OCI-LY7 (cell line): ENCODE data around the gene SFPQ.

ENCODE experiments used
- EZH2phosphoT487 ChIP-seq: fragments of 200-600 bp; sonication (generic); IDR thresholded peaks from 2 replicates; pipeline ENCODE4 v1.6.1; 2018; ENCODE audit warnings: low read depth, borderline replicate concordance, mild to moderate bottlenecking, mixed run types, antibody characterized with exemption, low read length, moderate library complexity, mixed read lengths
- TF ChIP-seq, protein P1 (sequence below): fragments of 200-600 bp; sonication (generic); conservative IDR thresholded peaks from 2 replicates; pipeline ENCODE4 v1.5.1; 2014; ENCODE audit warnings: mild to moderate bottlenecking, antibody characterized with exemption, low read length, moderate library complexity, mixed read lengths

DNA sequence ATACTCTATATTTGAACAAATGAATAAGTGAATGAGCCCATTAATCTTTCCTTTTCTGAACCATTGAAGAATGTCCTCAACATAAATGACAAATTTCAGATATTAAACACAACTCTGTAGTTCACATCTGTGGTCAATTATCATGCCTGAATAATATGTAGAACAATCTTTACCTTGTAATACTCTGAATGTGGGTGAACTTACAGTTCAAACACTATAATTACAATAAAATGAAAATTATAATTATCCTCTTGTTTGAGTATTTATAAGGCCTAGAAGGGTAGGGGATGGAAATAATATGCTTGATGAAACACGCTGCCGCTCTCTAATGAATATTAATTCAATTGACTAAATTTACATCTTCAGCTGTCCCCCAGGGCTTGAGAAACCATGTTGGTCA is 8.7 kb upstream of the SFPQ start:
- TF ChIP-seq, protein P1, sequence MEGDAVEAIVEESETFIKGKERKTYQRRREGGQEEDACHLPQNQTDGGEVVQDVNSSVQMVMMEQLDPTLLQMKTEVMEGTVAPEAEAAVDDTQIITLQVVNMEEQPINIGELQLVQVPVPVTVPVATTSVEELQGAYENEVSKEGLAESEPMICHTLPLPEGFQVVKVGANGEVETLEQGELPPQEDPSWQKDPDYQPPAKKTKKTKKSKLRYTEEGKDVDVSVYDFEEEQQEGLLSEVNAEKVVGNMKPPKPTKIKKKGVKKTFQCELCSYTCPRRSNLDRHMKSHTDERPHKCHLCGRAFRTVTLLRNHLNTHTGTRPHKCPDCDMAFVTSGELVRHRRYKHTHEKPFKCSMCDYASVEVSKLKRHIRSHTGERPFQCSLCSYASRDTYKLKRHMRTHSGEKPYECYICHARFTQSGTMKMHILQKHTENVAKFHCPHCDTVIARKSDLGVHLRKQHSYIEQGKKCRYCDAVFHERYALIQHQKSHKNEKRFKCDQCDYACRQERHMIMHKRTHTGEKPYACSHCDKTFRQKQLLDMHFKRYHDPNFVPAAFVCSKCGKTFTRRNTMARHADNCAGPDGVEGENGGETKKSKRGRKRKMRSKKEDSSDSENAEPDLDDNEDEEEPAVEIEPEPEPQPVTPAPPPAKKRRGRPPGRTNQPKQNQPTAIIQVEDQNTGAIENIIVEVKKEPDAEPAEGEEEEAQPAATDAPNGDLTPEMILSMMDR, result no peak
- TF ChIP-seq EZH2phosphoT487, result no peak
